ENCODE data around the gene PEA15. TPM values are rescaled to one million over a fixed set of nuclear protein-coding genes. Genes with fewer than 3 reads are reported as not detected.

The PEA15 gene
- total and polyA plus RNA-seq, 2 of the 8 experiments (the other 6 are each of a cell fraction or from before 2014, with no cell fraction given) = 71.3 to 75.1 TPM

- Histone ChIP-seq H3K4me1 (replicated peaks in 1 of 4; ENCODE audit: control insufficient read depth in 3 of 4, insufficient read depth in 4 of 4, low read length in 3 of 4) (no peaks in the 10 kb centered on the region), H2AK5ac (ENCODE audit: low read depth, low read length) (no peak overlapping the region), H3K56ac (replicated peaks; ENCODE audit: insufficient read length, low read depth, low read length) (no peak overlapping the region), H2BK15ac (ENCODE audit: low read length) (no peak overlapping the region), H3K23me2 (ENCODE audit: low read depth, low read length) (no peaks in the 10 kb centered on the region), H3K18ac (ENCODE audit: extremely low read depth, low read length) (no peak overlapping the region), H2BK20ac (ENCODE audit: low read length) (no peak overlapping the region), H4K20me1 (replicated peaks in 1 of 2; ENCODE audit: control insufficient read depth in 1 of 2, insufficient read depth in 2 of 2, low read length in 2 of 2) (peaks cover 2 to 3% of the 10 kb centered on the region in 2 experiments), H4K8ac (ENCODE audit: extremely low read depth, insufficient read depth, low read length) (no peak overlapping the region), H3K4me3 (ENCODE audit: extremely low read depth in 1 of 4, insufficient read depth in 2 of 4, low read depth in 3 of 4, low read length in 4 of 4) (no peak overlapping the region), H3K79me1 (ENCODE audit: low read depth, low read length) (no peaks in the 10 kb centered on the region), H3K9me3 (ENCODE audit: insufficient read depth in 2 of 2, low read depth in 1 of 2, low read length in 1 of 2) (no peaks in the 10 kb centered on the region), H3K14ac (ENCODE audit: insufficient read length) (no peak overlapping the region), H2BK5ac (ENCODE audit: low read depth, low read length) (no peak overlapping the region), H3K4ac (replicated peaks; ENCODE audit: insufficient read length, low read depth, low read length) (no peak overlapping the region), H2BK120ac (replicated peaks; ENCODE audit: low read depth, low read length) (no peak overlapping the region), H2AFZ (ENCODE audit: low read length) (no peak overlapping the region), H3K9ac (replicated peaks in 1 of 4; ENCODE audit: extremely low read depth in 1 of 4, low read depth in 3 of 4, low read length in 3 of 4) (no peak overlapping the region), H3K79me2 (ENCODE audit: control insufficient read depth in 1 of 2, insufficient read depth in 2 of 2, low read length in 2 of 2) (no peaks in the 10 kb centered on the region), H3K27me3 (replicated peaks in 1 of 4; ENCODE audit: control insufficient read depth in 3 of 4, extremely low read depth in 1 of 4, insufficient read depth in 3 of 4, low read length in 3 of 4) (no peaks in the 10 kb centered on the region), H4K91ac (replicated peaks; ENCODE audit: insufficient read length, low read length) (no peak overlapping the region), H4K5ac (ENCODE audit: insufficient read length, low read depth, low read length) (no peak overlapping the region), H3K23ac (ENCODE audit: insufficient read length) (no peak overlapping the region), H2BK12ac (ENCODE audit: low read depth, low read length) (no peak overlapping the region), H3K36me3 (ENCODE audit: control insufficient read depth in 2 of 4, insufficient read depth in 4 of 4, low read length in 3 of 4) (peaks cover 13 to 64% (median 51%) of the 10 kb centered on the region in 4 experiments), H3K4me2 (ENCODE audit: insufficient read depth in 1 of 2, low read depth in 2 of 2, low read length in 2 of 2) (no peak overlapping the region), H3K27ac (ENCODE audit: low read depth, low read length) (no peak overlapping the region)
- DNase-seq (ENCODE audit: low read depth in 1 of 2, low spot score in 2 of 2) (no peak), FAIRE-seq (no peak)
- 86% methylated on average over 2 of the region's 2 CpGs; no CpG with 5 or more reads in 1 of the 2 experiments for WGBS, 2 experiments (ENCODE audit: extremely low coverage in 1 of 2, insufficient coverage in 1 of 2, insufficient read length in 1 of 2, insufficient replicate concordance in 2 of 2, low coverage in 1 of 2, low lambda C conversion rate in 2 of 2, missing lambda C conversion rate in 1 of 2)
- ChIA-PET POLR2A (ENCODE audit: partially characterized antibody) (no interaction called here), CTCF (ENCODE audit: partially characterized antibody) (interaction anchor here (0.7 to 2.6 kb wide), 2 partner anchors 10 to 17 kb away, joined by 3 to 10 read pairs; no protein-coding TSS in a partner anchor)
- TF ChIP-seq TBP (IDR thresholded peaks at IDR 0.05; ENCODE audit: low read depth, low read length) = no peak
- TF ChIP-seq PHF8 (conservative IDR thresholded peaks at IDR 0.05; ENCODE audit: low read depth, low read length) = no peak
- no peak for TF ChIP-seq RXRA (IDR thresholded peaks at IDR 0.05; ENCODE audit: insufficient read depth, low read depth, low read length)
- no peak for TF ChIP-seq SUZ12 (IDR thresholded peaks at IDR 0.05; ENCODE audit: low read length)
Measured at GRCh38 chr1:160237558-160237957, 32.4 kb downstream of the PEA15 start.
